Fibroblast of skin of right biceps (primary cell): ENCODE data around the gene KDM5B.
"Not testable (repeated sequence)": the region's sequence is repeated elsewhere in the genome, so short reads cannot be mapped to it uniquely, and the experiment has no call there.

Experiments used
- DNase-seq: peaks from one replicate; pipeline ENCODE4 v3.0.0-alpha.2; 2013

Gene KDM5B

GRCh38 chr1:202812176-202813026, 4.2 kb upstream of the KDM5B start:
- DNase-seq: no peak

- peak; percentile 56 for DNase-seq
These were observed 3.3 kb upstream of the KDM5B start for GRCh38 chr1:202811296-202812175.

DNA sequence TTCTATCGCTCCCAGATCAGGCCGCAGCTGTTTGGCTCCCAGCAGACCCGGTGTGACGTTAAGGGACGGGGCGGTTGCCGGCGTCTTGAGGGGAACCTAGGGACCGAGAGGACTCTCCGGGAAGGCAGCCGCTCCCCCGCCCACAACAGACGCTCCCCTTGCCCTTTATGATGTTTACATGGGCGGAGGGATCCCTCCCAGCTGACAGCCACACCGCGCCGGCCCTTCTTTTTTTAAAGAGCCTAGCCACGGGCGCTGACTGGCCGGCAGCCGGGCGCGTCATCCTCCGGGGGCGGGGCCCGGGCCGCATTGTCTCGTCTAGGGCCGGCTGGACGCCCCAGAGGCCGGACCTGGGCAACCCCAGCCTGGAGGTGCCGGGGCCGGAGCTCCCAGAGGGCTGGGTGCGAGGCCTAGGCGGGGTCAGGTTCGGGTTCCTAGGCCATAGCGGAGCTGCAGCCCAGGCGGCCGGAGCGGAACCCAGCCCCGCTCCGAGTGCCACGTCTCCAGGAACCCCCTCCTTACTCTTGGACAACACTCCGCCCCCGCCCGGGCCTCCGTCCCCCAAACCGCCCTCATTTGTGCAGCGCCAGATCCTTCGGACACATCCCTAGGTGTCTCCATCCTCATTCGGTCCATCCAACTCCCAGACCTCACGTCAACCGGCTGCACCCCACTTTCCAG, 2.5 kb upstream of the KDM5B start, which contains the start of gene PCAT6:
Gene PCAT6 (plus strand): TSS at position 340 of the 681 bp plus-strand sequence.
- peak; percentile 98 for DNase-seq

GRCh38 chr1:202810193-202810614, 2.0 kb upstream of the KDM5B start:
- no peak for DNase-seq

- no peak for DNase-seq
These were observed 1.5 kb upstream of the KDM5B start for GRCh38 chr1:202809597-202810159.

DNA sequence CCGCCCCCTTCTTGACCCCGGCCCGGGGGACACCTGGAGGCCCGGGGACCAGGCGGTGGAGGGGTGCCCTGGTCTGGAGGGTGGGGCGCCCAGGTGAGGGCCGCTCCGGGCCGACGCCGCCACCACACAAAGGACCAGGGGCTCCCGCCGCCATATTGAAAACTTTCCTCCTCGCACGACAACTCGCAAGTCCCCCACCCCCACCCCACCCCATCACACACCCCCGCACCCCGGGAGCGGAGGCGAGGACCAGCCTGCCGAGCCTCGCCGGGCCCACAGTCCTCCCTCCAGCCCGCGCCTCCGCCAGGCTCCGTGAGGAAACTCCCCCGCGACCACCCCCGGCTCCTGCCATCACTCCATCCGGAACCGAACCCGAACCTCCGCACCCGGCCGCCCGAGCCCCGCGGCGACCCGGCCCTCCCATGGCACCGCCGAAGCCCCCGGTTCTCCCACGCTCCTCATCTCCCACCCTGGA, 733 bp downstream of the KDM5B start:
- peak; percentile 51 for DNase-seq

- no peak for DNase-seq
These were observed 1.3 kb downstream of the KDM5B start for GRCh38 chr1:202806845-202807450.

DNA sequence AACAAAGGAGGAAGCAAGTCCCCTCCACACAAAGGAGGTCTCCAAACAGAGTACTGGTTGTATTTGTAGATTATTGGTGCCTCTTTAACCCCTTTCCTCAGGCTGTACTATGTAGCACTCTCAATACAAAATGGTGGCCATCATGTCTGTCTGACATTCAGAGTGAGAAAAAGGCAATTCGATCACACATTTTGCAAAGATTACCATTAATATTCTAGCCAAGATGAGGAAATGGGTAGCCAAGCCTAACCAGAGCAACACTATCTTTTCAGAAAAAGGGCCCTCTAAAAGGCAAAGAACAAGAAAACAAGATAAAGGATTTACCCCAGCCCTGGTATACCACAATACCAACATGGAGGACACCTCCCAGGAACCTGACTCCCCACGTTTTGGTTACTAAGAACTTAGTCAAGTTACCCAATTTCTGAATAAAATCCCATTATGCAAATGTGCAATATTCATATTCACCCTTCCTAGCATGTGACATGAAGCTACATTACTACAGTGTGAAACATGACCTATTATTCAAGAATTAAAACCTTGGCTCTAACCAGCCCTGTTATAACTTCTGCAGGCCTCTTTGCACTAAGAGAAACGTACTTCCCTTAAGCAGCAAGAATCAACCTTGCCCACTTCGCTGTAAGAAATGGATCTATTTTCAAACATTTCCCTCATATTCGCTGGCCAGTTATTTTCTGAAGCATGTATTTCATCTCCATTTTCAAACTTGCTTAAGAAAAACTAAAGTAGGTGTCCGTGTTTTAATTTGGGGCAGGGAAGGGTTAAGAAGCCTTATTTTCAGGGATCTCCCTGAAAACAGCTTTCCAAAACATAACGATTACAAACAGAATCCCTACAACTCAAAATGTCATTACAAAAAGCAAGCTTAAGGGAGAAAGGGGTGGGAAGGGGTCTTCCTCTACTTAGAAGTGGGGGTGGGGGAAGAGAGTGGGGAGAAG, 2.1 kb downstream of the KDM5B start:
- no peak for DNase-seq

GRCh38 chr1:202804126-202804525, 4.1 kb downstream of the KDM5B start:
- DNase-seq: no peak

DNA sequence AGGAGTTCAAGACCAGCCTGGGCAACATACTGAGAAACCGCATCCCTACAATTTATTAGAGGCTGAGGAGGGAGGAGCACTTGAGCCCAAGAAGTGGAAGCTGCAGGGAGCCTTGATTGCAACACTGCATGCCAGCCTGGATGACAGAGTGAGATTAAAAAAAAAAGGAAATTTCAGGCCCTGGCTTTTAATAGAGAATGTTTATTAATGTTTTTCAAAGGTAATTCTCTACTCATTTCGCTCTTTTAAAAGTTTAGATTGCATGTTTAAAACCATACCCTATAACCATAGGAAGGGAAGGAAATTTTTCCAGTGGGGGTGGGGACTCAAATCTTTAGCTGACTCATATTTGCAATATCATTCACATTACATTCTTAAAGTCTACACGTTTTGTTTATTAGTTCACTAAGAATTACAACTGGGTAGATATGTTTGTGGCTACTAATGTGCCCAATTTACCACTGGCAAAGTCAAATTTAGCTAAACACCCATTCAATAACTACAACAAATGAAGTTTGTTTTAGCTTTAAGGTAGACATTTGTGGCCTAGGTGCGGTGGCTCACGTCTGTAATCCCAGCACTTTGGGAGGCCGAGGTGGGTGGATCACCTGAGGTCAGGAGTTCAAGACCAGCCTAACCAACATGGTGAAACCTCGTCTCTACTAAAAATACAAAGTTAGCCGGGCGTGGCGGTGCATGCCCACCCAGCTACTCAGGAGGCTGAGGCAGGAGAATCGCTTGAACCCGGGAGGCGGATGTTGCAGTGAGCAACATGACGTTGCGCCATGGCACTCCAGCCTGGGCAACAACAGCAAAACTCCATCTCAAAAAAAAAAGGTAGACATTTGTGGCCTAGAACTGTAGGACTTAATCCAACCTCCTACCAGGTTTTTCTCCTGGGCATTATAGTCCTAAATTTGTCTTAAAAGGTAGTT, 5.0 kb downstream of the KDM5B start:
- peak; percentile 60 for DNase-seq

GRCh38 chr1:202802034-202802433, 6.2 kb downstream of the KDM5B start:
- DNase-seq: no peak

DNA sequence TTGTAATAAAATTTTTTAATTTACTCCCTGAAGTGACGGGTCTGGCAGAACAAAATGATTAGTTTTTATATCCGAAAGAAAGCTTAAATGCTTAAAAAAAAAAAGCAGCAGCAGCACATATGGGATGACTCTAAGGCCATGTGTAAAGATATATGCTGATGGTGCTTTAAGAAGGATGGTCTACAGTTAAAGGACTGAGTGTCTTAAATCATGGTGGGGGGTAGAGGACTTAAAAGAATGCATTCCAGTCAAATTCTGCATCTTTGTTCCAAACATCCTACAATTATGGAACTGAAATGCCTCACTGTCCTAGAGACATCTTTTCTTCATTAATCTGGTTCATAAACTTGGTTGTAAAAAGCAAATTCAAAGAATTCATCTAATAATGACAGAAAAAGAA, 7.0 kb downstream of the KDM5B start:
- peak; percentile 41 for DNase-seq

DNA sequence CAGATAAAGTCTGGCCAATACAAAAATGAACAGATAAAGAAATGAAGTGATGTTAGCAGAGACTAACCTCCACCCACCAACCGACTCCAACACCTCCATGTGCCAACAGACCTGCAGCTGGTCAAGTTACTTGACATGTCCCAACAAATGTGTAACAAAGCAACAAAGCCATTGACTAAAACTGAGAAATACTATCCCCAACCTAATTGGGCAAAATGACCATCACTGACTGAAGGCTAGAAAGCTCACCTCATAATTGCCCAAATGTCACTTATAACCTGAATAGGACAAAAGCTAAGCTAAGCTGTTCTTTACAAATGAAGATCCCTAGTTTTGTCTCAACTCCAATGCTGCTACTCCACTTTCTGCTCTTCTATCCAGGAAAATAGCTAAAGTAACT, 7.5 kb downstream of the KDM5B start:
- DNase-seq: no peak

DNA sequence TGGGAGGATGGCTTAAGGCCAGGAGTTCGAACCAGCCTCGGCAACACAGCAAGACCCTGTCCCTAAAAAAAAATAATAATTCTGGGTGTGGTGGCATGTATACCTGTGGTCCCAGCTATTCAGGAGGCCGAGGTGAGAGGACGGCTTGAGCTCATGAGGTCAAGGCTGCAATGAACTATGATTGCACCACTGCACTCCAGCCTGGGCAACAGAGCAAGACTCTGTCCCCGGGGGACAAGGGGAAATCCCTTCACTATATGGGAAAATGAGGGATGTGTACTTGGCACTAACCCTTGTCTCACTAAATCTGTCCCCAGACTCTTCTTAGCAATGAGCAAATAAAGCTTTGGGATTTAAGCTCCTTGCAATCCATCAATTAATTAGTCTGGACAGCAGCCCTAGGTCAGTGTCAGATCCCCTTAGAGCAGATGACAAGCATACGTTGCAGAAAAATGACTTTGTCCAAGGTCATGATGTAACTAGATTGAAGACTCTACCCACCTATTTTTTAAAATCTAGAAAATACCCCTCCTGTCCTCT, 9.4 kb downstream of the KDM5B start:
- DNase-seq: no peak

DNA sequence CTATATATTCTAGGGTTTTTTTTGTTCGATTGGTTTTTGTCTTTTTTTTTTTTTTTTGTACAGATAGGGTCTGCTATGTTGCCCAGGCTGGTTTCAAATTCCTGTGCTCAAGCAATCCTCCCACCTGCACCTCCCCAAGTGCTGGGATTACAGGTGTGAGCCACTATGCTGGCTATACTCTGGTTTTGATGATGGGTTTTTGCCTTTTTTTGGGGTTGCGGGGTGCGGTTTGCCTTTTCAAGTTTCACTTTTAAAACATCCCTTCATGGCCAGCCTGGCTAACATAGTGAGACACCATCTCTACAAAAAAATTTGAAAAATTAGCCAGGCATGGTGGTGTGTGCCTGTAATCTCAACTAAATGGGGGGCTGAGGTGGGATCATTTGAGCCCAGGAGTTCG, 10.0 kb downstream of the KDM5B start:
- no peak for DNase-seq

DNA sequence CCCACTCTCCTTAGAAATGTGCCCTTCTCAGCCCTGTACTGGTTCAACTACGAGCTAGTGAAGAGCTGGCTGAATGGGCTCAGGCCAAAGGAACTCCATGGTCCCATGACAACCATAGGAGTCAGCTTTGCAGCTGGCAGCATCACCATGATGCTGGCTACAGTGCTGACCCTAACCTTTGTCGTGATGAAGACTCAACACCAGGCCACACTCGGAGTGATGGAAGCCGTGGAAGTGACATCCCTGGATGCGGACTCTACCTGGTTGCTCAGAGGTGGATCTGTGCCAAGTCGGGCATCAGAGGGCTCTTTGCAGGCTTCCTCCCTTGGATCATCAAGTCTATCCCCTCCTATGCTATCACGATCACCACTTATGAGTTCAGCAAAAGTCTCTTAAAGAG, 11.6 kb downstream of the KDM5B start:
- no peak for DNase-seq

DNA sequence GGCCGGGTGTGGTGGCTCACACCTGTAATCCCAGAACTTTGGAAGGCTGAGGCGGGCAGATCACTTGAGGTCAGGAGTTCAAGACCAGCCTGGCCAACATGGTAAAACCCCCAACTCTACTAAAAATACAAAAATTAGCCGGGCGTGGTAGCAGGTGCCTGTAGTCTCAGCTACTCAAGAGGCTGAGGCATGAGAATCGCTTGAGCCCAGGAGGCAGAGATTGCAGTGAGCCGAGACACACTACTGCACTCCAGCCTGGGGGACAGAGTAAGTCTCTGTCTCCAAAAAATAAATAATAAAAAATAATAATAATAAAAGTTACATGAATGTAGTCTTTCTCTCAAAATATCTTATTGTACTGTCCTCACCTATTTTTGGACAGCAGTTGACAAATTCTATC, 13.3 kb downstream of the KDM5B start:
- DNase-seq: not testable (repeated sequence)

DNA sequence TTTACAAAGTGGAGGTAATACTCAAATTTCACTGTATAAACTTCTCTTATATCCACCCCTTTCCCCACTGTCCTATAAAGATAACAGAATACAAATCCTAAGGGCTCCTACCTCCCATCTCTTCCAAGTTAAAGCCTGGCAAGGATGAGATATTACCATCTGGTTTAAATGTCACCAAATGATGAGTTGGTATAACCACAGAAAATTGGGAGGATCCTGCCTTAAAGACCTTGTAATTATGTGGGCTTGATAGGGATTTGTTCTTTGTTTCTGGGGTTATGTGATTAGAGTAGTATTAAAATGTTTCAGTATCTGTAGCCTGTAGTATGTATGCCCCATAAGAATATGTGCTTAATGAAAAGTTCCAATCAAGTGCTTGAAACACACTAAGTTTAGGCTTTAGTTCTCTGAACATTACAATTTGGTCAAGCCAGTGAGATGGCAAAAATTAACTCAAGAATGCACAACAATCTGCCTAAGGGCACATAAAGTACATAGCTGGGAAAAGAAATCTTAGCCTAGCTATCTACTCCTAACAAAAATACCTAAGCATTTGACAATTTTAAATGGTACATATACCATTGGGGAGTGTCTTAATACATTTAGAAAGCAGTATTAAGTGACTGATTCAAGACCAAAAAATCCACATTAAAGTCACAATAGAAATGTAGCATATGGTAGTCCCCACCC, 14.0 kb downstream of the KDM5B start:
- DNase-seq: no peak
